ENCODE data around the gene ABCC1. TPM values are rescaled to one million over a fixed set of nuclear protein-coding genes. Genes with fewer than 3 reads are reported as not detected.

The ABCC1 gene
- total and polyA plus RNA-seq, 2 of the 8 experiments (the other 6 are each of a cell fraction or from before 2014, with no cell fraction given): 42.6 to 66.8 TPM

DNA sequence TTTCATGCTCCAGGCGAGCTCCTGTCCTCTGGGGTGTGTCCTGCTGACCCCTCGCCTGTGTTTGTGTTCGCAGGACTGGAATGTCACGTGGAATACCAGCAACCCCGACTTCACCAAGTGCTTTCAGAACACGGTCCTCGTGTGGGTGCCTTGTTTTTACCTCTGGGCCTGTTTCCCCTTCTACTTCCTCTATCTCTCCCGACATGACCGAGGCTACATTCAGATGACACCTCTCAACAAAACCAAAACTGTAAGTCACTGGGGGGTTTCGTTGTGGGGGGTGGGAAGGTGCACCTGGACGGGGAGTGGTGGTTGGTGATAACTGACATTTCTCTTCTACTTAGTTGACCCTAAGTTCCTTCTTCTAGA, 58.3 kb downstream of the ABCC1 start:
- H3K4me3 ChIP-seq (ENCODE audit: extremely low read depth in 1 of 4, insufficient read depth in 2 of 4, low read depth in 3 of 4, low read length in 4 of 4): no peak overlapping the region
- H3K4me2 ChIP-seq (ENCODE audit: insufficient read depth in 1 of 2, low read depth in 2 of 2, low read length in 2 of 2): no peak overlapping the region
- WGBS, 2 experiments (ENCODE audit: extremely low coverage in 1 of 2, insufficient coverage in 1 of 2, insufficient read length in 1 of 2, insufficient replicate concordance in 2 of 2, low coverage in 1 of 2, low lambda C conversion rate in 2 of 2, missing lambda C conversion rate in 1 of 2): 97% methylated on average over 10 of the region's 11 CpGs; no CpG with 5 or more reads in 1 of the 2 experiments
- no peak overlapping the region for H2BK5ac ChIP-seq (ENCODE audit: low read depth, low read length)
- H2BK15ac ChIP-seq (ENCODE audit: low read length): no peak overlapping the region
- H3K27me3 ChIP-seq (replicated peaks in 1 of 4; ENCODE audit: control insufficient read depth in 3 of 4, extremely low read depth in 1 of 4, insufficient read depth in 3 of 4, low read length in 3 of 4): no peaks in the 10 kb centered on the region
- no peak overlapping the region for H2AFZ ChIP-seq (ENCODE audit: low read length)
- H3K79me1 ChIP-seq (ENCODE audit: low read depth, low read length): peaks cover 2% of the 10 kb centered on the region
- peaks cover 2 to 18% (median 12%) of the 10 kb centered on the region in 4 experiments; a peak in 6 of 8 replicates for H3K36me3 ChIP-seq (ENCODE audit: control insufficient read depth in 2 of 4, insufficient read depth in 4 of 4, low read length in 3 of 4)
- POLR2A ChIA-PET (ENCODE audit: partially characterized antibody): interaction anchor here (1.2 to 1.9 kb wide), 2 partner anchors 9 to 15 kb away, joined by 3 to 6 read pairs; no protein-coding TSS in a partner anchor
- no peak overlapping the region for H4K8ac ChIP-seq (ENCODE audit: extremely low read depth, insufficient read depth, low read length)
- H2AK5ac ChIP-seq (ENCODE audit: low read depth, low read length): no peak overlapping the region
- H3K14ac ChIP-seq (ENCODE audit: insufficient read length): no peak overlapping the region
- no peak overlapping the region for H3K4ac ChIP-seq (replicated peaks; ENCODE audit: insufficient read length, low read depth, low read length)
- no peak overlapping the region for H3K27ac ChIP-seq (ENCODE audit: low read depth, low read length)
- H3K18ac ChIP-seq (ENCODE audit: extremely low read depth, low read length): no peak overlapping the region
- no peak overlapping the region for H2BK20ac ChIP-seq (ENCODE audit: low read length)
- no peak overlapping the region for H2BK12ac ChIP-seq (ENCODE audit: low read depth, low read length)
- no peaks in the 10 kb centered on the region for H3K9me3 ChIP-seq (ENCODE audit: insufficient read depth in 2 of 2, low read depth in 1 of 2, low read length in 1 of 2)
- H3K9ac ChIP-seq (replicated peaks in 1 of 4; ENCODE audit: extremely low read depth in 1 of 4, low read depth in 3 of 4, low read length in 3 of 4): no peak overlapping the region
- peaks cover 0 to 35% of the 10 kb centered on the region in 2 experiments; a peak in 2 of 4 replicates for H3K79me2 ChIP-seq (ENCODE audit: control insufficient read depth in 1 of 2, insufficient read depth in 2 of 2, low read length in 2 of 2)
- H3K23ac ChIP-seq (ENCODE audit: insufficient read length): no peak overlapping the region
- no peak overlapping the region for H3K56ac ChIP-seq (replicated peaks; ENCODE audit: insufficient read length, low read depth, low read length)
- peaks cover 3 to 20% of the 10 kb centered on the region in 2 experiments for H4K20me1 ChIP-seq (replicated peaks in 1 of 2; ENCODE audit: control insufficient read depth in 1 of 2, insufficient read depth in 2 of 2, low read length in 2 of 2)
- H4K91ac ChIP-seq (replicated peaks; ENCODE audit: insufficient read length, low read length): no peak overlapping the region
- DNase-seq (ENCODE audit: low read depth in 1 of 2, low spot score in 2 of 2): no peak
- no peak for FAIRE-seq
- no peaks in the 10 kb centered on the region for H3K4me1 ChIP-seq (replicated peaks in 1 of 4; ENCODE audit: control insufficient read depth in 3 of 4, insufficient read depth in 4 of 4, low read length in 3 of 4)
- H2BK120ac ChIP-seq (replicated peaks; ENCODE audit: low read depth, low read length): no peak overlapping the region
- CTCF ChIA-PET (ENCODE audit: partially characterized antibody): interaction anchor here (0.9 kb wide), 1 partner anchor 133 kb away, joined by 4 read pairs; no protein-coding TSS in a partner anchor
- H4K5ac ChIP-seq (ENCODE audit: insufficient read length, low read depth, low read length): no peak overlapping the region
- H3K23me2 ChIP-seq (ENCODE audit: low read depth, low read length): peaks cover 12% of the 10 kb centered on the region; the same call in 1 of the 2 replicates
- TF ChIP-seq SP2 (IDR thresholded peaks at IDR 0.05; ENCODE audit: low read length) (no peak), SIX5 (IDR thresholded peaks at IDR 0.05; ENCODE audit: low read depth, low read length) (no peak), RFX5 (IDR thresholded peaks at IDR 0.05; ENCODE audit: borderline replicate concordance, low read depth, low read length) (no peak), POLR2A (IDR thresholded peaks at IDR 0.05; ENCODE audit: control extremely low read depth in 1 of 2, low read depth in 2 of 2, low read length in 2 of 2) (no peak), MAFK (IDR thresholded peaks at IDR 0.05; ENCODE audit: low read depth, low read length) (no peak), BACH1 (IDR thresholded peaks at IDR 0.05; ENCODE audit: low read length) (no peak), RXRA (IDR thresholded peaks at IDR 0.05; ENCODE audit: insufficient read depth, low read depth, low read length) (no peak), FOSL1 (IDR thresholded peaks at IDR 0.05; ENCODE audit: insufficient read depth, low read depth, low read length) (no peak), JUN (IDR thresholded peaks at IDR 0.05; ENCODE audit: low read depth, low read length) (no peak), RBBP5 (IDR thresholded peaks at IDR 0.05; ENCODE audit: borderline replicate concordance, low read depth, low read length) (no peak), KDM4A (IDR thresholded peaks at IDR 0.05; ENCODE audit: low read depth, low read length, severe bottlenecking) (no peak), SAP30 (IDR thresholded peaks at IDR 0.05; ENCODE audit: insufficient read depth, insufficient replicate concordance, low read length) (no peak)
- TF ChIP-seq, protein P1, sequence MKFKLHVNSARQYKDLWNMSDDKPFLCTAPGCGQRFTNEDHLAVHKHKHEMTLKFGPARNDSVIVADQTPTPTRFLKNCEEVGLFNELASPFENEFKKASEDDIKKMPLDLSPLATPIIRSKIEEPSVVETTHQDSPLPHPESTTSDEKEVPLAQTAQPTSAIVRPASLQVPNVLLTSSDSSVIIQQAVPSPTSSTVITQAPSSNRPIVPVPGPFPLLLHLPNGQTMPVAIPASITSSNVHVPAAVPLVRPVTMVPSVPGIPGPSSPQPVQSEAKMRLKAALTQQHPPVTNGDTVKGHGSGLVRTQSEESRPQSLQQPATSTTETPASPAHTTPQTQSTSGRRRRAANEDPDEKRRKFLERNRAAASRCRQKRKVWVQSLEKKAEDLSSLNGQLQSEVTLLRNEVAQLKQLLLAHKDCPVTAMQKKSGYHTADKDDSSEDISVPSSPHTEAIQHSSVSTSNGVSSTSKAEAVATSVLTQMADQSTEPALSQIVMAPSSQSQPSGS (IDR thresholded peaks at IDR 0.05; ENCODE audit: low read length): no peak
